MCF 10A (cell line): ENCODE data around the gene MLXIP. TPM values are rescaled to one million over a fixed set of nuclear protein-coding genes. Genes with fewer than 3 reads are reported as not detected.

Experiments
- BruUV-seq: library from RNA; stranded (reverse); fragments of 400-500 nt; replicated peaks from 2 replicates; lab custom pipeline; 2021; lab: Mats Ljungman, UMichigan
- CTCF ChIA-PET: fragments of 300-600 bp; sonication (Branson Sonifier 250); formaldehyde crosslinking; extraction: SDS; loops from one replicate; lab custom pipeline; 2021; ENCODE audit warnings: antibody characterized with exemption, inconsistent platforms; lab: Yijun Ruan, JAX
- POLR2A ChIA-PET: fragments of 300-600, 350-650 bp; sonication (Branson Sonifier 250); formaldehyde crosslinking; extraction: SDS; loops from one replicate; lab custom pipeline; 2020; ENCODE audit warnings: antibody characterized with exemption, inconsistent platforms; lab: Yijun Ruan, JAX
- DNase-seq: peaks from one replicate; pipeline ENCODE4 v3.0.0-alpha.2; 2018; ENCODE audit not compliant: unreplicated experiment
- H3K27ac Mint-ChIP-seq: one replicate; pipeline ENCODE4 v1.8.0; 2022; ENCODE audit warnings: mild to moderate bottlenecking, low read depth, mixed read lengths; ENCODE audit not compliant: unreplicated experiment
- H3K27me3 Mint-ChIP-seq: one replicate; pipeline ENCODE4 v1.8.0; 2022; ENCODE audit warnings: mixed read lengths; ENCODE audit not compliant: insufficient read depth, unreplicated experiment
- H3K36me3 Mint-ChIP-seq: one replicate; pipeline ENCODE4 v1.8.0; 2022; ENCODE audit warnings: mild to moderate bottlenecking, moderate library complexity, mixed read lengths; ENCODE audit not compliant: insufficient read depth, unreplicated experiment
- H3K4me1 Mint-ChIP-seq: one replicate; pipeline ENCODE4 v1.8.0; 2022; ENCODE audit warnings: mixed read lengths; ENCODE audit not compliant: insufficient read depth, unreplicated experiment
- H3K4me3 Mint-ChIP-seq: one replicate; pipeline ENCODE4 v1.8.0; 2022; ENCODE audit warnings: mild to moderate bottlenecking, moderate library complexity, mixed read lengths; ENCODE audit not compliant: unreplicated experiment
- H3K9me3 Mint-ChIP-seq: one replicate; pipeline ENCODE4 v1.8.0; 2022; ENCODE audit warnings: mixed read lengths; ENCODE audit not compliant: unreplicated experiment
- CTCF ChIP-seq: fragments of 200-600 bp; IDR thresholded peaks from one replicate; pipeline ENCODE4 v1.8.0; 2022; ENCODE audit warnings: antibody characterized with exemption, mild to moderate bottlenecking; ENCODE audit not compliant: unreplicated experiment
- intact Hi-C: fragments of 100-400 bp; cut with micrococcal nuclease; formaldehyde crosslinking; loops from 2 replicates; pipeline ENCODE4 v1.14.1; 2022
- total RNA-seq: library from RNA; stranded (reverse); gene quantifications from 2 replicates; pipeline ENCODE4 v1.2.3, GENCODE V29; 2022

The MLXIP gene
- total RNA-seq, 1 experiment from 2014 or later = 35.6 TPM

- peaks cover 77% of the 10 kb centered on the region for H3K36me3 Mint-ChIP-seq
- POLR2A ChIA-PET = no interaction called here
These were observed 35.1 kb upstream of the MLXIP start for GRCh38 chr12:122043476-122043875.

GRCh38 chr12:122045262-122045661, 33.3 kb upstream of the MLXIP start:
- Mint-ChIP-seq H3K27me3 (no peaks in the 10 kb centered on the region), H3K4me3 (no peak overlapping the region), H3K27ac (no peak overlapping the region), H3K36me3 (peaks cover 79% of the 10 kb centered on the region), H3K9me3 (no peaks in the 10 kb centered on the region), H3K4me1 (peaks cover 4% of the 10 kb centered on the region)
- BruUV-seq = no TSS peak
- POLR2A ChIA-PET = interaction anchor here (1.6 kb wide), 1 partner anchor 67 kb away, joined by 4 read pairs; no protein-coding TSS in a partner anchor
- DNase-seq = no peak
- no peak for TF ChIP-seq CTCF
- CTCF ChIA-PET = interaction anchor here (0.7 kb wide), 2 partner anchors 236 to 907 kb away, joined by 3 read pairs; no protein-coding TSS in a partner anchor
- intact Hi-C loops = no loop called here

More at GRCh38 chr12:122043476-122043875, 35.1 kb upstream of the MLXIP start:
- CTCF ChIA-PET = interaction anchor here (0.6 to 2.7 kb wide), 4 partner anchors 11 to 860 kb away, joined by 3 to 10 read pairs (median 6); no protein-coding TSS in a partner anchor
- no peak for TF ChIP-seq CTCF
- Mint-ChIP-seq H3K4me1 (peaks cover 4% of the 10 kb centered on the region), H3K27ac (no peak overlapping the region), H3K27me3 (no peaks in the 10 kb centered on the region), H3K4me3 (no peak overlapping the region), H3K9me3 (no peaks in the 10 kb centered on the region)
- intact Hi-C loops = no loop called here
- DNase-seq = no peak
- no TSS peak for BruUV-seq

DNA sequence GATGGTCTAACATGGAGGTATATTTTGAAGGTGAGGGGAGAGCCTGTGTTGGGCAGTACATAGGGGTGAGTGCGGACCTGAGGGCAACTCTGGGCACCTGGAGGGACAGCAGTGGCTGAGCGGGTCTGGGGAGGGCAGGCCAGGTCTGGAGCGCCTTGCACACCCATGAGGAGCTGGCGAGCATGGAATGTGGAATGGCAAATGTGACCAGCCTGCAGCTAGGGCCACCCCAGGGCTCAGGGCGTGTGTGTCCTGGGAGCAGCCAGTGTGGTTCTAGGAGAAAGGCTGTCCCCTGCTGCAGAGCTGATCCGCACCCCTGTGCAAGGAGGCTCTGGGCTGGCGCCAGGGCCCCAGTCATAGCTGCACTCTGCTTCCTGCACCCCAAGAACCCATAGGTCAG, 32.4 kb upstream of the MLXIP start:
- H3K27ac Mint-ChIP-seq = no peak overlapping the region
- TF ChIP-seq CTCF = no peak
- H3K36me3 Mint-ChIP-seq = peaks cover 72% of the 10 kb centered on the region
- H3K4me1 Mint-ChIP-seq = peaks cover 4% of the 10 kb centered on the region
- no TSS peak for BruUV-seq
- ChIA-PET CTCF (interaction anchor here (0.5 to 1.0 kb wide), 3 partner anchors 77 to 125 kb away, joined by 3 to 4 read pairs (median 3); no protein-coding TSS in a partner anchor), POLR2A (interaction anchor here (0.9 kb wide), 1 partner anchor 9 kb away, joined by 4 read pairs; no protein-coding TSS in a partner anchor)
- no peak for DNase-seq
- H3K4me3 Mint-ChIP-seq = no peak overlapping the region
- H3K27me3 Mint-ChIP-seq = no peaks in the 10 kb centered on the region
- intact Hi-C loops = no loop called here
- H3K9me3 Mint-ChIP-seq = no peaks in the 10 kb centered on the region

DNA sequence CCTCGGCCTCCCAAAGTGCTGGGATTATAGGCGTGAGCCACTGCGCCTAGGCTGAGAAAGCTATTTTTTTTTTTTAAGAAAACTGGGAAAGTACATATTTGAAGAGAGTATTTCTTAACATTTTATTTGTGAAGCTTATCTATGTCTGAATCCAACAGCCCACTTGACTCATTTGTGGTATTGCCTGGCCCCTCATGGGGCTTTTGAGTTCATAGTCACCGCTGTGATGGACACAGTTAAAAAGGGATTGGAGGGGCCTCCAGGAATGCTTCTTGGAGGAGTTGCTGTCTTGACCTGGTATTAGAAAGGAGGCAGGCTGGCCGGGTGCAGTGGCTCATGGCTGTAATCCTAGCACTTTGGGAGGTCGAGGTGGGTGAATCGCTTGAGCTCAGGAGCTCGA, 30.4 kb upstream of the MLXIP start:
- intact Hi-C loops = no loop called here
- Mint-ChIP-seq H3K27me3 (no peaks in the 10 kb centered on the region), H3K27ac (no peak overlapping the region), H3K36me3 (peaks cover 64% of the 10 kb centered on the region), H3K9me3 (no peaks in the 10 kb centered on the region), H3K4me1 (no peaks in the 10 kb centered on the region), H3K4me3 (no peak overlapping the region)
- no TSS peak for BruUV-seq
- POLR2A ChIA-PET = interaction anchor here (0.7 to 1.3 kb wide), 3 partner anchors 49 to 159 kb away, joined by 3 to 4 read pairs (median 3); partner anchors contain the start of gene PSMD9
- CTCF ChIA-PET = interaction anchor here (0.6 to 5.5 kb wide), 2 partner anchors 75 to 616 kb away, joined by 4 to 40 read pairs; no protein-coding TSS in a partner anchor
- TF ChIP-seq CTCF = no peak
- no peak for DNase-seq
